ENCODE measurements around the gene MAN1C1. TPM values are rescaled to one million over a fixed set of nuclear protein-coding genes. Genes with fewer than 3 reads are reported as not detected.
"Not testable (repeated sequence)": the region's sequence is repeated elsewhere in the genome, so short reads cannot be mapped to it uniquely, and the experiment has no call there.

MAN1C1 gene
- total RNA-seq, 1 donor from 2014 or later = 6.6 TPM

DNA sequence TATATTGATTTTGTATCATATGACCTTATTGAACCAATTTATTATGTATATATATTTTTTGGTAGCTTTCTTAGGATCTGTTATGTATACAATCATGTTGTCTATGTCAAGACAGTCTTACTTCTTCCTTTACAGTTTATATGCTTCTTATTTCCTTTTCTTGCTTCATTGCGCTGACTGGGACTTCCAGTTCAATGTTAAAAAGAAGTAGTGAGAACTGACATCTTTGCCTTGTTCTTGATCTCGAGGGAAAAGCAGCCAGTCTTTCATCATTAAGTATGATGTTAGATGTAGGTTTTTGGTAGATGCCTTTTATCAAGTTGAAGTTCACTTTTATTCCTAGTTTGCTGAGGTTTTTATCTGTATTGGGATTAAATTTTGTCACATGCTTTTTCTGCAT lies 17.5 kb downstream of the MAN1C1 start:
- no peak for DNase-seq (ENCODE audit: low read depth)

DNA sequence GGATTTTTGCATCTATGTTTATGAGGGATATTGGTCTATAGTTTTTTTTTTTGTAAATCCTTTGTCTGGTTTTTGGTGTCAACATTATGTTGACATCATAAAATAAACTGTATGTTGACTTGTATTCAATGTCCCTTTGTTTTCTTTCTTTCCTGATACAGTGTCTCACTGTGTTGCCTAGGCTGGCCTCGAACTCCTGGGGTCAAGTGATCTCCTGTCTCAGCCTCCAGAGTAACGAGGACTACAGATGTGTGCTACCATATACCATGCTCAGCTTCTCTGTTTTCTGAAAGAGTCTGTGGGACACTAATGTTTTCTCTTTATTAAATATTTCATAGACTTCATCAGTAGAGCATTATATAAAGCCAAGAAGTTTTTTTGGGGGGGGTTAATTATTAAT lies 18.3 kb downstream of the MAN1C1 start:
- no peak for DNase-seq (ENCODE audit: low read depth)

DNA sequence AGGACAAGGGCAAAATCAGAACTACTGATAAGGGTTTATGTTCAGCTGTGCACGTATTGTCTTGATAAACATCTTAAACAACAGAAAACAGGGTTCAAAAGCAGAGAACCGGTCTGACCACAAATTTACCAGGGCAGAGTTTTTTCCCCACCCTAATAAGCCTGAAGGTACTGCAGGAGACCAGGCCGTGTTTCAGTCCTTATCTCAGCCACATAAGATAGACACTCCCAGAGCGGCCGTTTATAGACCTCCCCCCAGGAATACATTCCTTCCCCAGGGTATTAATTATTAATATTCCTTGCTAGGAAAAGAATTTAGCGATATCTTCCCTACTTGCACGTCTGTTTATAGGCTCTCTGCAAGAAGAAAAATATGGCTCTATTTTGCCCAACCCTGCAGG lies 19.6 kb downstream of the MAN1C1 start:
- not testable (repeated sequence) for DNase-seq (ENCODE audit: low read depth)

DNA sequence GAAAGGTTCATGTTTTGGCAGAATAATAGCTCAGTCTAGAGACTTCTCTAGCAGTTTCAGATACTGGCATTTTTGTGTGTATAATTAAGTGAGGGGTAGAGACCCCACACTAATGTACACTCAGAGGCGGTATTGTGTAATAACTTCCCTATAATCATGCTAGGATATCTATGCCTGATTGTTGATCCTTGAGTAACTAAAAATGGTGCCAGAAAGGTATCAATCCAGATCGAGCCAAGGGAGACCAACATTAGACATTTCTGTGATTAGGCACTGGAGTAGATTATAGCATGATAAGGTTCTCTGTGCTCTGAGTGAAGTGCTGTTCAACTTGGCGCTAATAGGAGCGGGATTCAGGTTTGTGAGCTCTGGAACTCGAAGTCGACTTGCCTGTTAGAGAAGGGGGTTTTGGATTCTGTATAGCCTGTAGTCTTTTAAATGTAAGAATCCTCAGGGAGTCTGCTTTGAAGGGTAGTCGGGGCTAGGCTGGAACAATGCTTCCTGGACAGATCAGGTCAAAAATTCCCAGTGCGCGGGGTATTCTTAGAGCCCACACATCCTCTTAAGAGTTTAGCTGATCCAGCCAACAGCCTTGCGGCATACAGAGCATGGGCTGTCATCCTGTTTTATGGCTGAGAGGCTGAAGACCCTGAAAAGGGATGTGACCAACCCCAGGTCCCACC lies 24.2 kb downstream of the MAN1C1 start:
- DNase-seq (ENCODE audit: low read depth) = no peak

- DNase-seq (ENCODE audit: low read depth) = no peak
Measured at GRCh38 chr1:25641329-25641725, 24.7 kb downstream of the MAN1C1 start.

DNA sequence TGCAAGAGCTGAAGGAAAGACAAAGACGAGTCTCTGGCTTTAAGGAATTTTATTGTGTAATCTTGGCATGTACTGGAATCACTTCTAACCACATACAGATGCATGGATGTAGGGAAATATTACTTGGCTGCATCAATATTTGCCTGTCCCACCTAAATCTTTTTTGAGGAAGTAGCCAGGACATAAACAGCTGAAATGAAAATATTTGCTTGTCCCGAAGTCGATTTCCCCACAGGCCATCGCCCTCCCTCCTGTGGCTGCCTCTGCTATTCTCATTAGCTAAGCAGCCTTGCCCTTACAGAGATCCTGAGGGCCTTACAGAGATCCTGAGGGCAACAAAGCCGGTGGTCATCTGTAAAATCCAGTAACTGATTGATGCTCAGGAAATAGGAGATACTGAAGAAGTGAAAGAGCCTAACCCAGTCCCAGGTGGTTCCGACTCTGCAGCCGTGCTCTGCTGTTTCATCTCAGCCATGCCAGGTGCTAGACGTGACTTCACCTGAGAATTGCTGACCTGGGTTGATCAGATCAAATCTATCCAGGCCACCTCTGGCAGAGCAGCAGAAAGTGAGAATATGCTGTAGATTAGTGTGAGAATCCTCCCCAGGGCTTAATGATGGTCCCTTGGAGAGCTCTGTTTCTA lies 25.5 kb downstream of the MAN1C1 start:
- DNase-seq (ENCODE audit: low read depth) = peak; percentile 17

DNA sequence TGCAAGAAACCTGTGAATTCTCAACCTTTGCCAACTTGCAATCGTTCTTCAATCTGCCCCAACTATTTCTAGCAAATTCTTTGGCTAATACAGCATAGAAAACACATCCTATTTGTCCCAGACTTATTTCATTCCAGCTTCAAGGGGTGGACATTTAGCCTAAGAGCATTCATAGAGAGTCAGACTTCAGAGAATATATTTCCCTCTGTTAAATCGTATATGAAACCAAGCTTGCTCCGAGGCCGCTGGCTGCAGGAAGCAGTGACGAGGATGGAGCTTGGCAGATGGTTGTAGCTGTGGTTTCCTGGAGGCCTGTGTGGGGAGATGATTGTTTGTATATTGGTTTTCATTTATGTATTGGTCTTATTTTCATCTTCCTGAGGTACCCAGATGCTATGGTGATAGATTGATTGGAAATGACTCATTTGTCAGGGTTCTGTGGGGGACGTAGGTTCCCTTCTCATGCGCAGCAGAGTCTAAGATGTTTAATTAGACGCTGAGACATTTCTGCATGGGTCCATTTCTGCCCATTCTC lies 26.1 kb downstream of the MAN1C1 start:
- DNase-seq (ENCODE audit: low read depth) = no peak

- no peak for DNase-seq (ENCODE audit: low read depth)
Measured at GRCh38 chr1:25643929-25644328, 27.3 kb downstream of the MAN1C1 start.

- DNase-seq (ENCODE audit: low read depth) = no peak
Measured at GRCh38 chr1:25644962-25645361, 28.4 kb downstream of the MAN1C1 start.

- DNase-seq (ENCODE audit: low read depth) = no peak
Measured at GRCh38 chr1:25645637-25646400, 29.2 kb downstream of the MAN1C1 start.

- no peak for DNase-seq (ENCODE audit: low read depth)
Measured at GRCh38 chr1:25647106-25647505, 30.5 kb downstream of the MAN1C1 start.

DNA sequence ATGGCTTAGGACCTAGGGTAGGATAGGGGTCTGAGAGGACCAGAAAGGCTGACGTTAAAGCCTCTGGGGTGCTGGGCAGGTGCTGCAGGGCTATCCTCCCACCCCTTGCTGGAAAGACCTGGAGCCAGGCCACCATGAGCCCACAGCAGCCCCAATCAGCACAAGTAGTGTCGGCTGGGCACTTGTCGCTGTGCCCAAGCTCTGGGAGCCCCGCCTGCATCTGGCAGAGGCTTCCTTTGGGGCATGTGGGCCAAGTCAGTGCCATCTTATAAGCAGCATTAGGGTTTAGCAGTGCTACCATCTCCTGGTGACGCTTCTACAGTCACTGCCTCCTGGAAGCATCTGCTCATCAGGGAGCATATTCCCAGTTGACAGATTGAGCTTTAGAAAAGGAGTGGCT lies 31.3 kb downstream of the MAN1C1 start:
- no peak for DNase-seq (ENCODE audit: low read depth)

DNA sequence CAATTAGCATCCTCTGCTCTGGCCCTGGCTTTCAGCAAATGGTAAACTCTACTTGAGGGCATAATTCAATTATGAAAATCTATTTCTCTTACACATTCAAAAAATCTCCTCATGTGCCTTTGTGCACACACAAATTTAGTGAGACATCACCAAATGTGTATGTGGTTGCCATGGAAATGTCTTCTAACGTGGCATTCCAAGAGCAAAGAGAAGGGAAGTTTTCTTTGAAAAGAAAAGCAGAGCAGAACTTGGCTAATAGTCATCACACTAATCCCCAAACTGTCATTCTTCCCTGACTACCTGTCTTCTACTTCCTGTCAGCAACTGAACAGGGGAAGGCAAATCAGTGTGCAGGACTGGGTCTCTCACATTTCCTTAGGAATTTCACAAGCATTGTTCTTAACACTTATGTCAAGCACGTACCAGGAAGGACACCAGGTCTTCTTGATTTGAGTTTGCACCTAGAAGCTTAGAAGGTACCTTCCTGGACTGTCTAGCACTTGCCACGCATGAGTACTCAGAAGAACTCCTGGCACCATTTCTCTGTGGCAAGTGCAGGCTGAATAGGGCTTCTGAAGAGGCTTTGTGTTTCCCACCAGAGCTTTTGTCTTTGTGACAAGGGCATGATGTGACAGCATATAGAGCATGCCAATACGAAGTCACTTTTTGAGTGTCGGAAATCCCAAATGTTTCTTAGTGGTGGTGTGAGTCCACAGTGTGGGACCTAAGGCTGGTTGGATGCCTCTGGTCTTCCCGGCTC lies 32.3 kb downstream of the MAN1C1 start:
- no peak for DNase-seq (ENCODE audit: low read depth)

DNA sequence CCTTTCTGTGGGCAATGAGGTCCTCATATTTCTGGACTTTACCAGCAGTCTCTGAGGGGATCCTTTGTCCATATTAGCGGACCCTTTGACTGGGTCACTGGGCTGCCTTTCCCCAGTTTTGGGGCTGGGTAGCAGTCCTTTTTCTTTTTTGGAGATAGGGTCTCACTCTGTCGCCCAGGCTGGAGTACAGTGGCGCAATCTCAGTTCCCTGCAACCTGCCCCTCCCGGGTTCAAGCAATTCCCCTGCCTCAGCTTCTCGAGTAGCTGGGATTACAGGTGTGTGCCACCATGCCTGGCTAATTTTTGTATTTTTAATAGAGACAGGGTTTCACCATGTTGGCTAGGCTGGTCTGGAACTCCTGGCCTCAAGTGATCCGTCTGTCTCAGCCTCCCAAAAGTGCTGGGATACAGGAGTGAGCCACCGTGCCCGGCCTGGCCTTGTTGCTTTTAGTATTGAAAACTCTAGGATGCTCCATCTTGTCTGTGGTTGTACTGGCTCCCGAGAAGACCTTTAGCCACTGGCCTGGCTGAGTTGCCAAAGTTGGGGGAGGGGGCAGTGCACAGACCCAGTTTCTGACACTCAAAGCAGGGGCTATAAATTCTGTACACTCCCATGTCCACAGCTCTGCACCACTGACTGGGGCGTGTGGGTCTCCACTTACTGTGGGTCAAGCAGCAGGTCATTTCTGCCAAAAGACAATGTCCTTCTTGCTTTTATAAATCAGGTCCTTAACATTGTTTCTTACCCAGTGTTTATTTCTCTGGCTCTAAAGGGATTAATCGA lies 33.1 kb downstream of the MAN1C1 start:
- DNase-seq (ENCODE audit: low read depth) = no peak

DNA sequence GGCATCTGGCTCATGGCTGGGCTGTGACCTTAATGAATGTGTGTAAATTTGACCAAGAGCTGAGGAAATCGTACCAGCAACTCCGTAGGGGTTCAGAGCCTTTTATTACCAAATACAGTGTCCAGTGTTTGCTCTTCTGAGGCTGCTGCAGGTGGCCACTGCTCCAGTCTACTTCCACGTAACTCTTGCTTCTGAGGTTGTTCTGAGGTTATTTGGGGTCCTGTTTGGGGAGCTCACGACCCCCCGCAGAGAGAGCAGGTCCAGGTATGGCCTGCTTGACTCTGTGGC lies 33.6 kb downstream of the MAN1C1 start:
- DNase-seq (ENCODE audit: low read depth) = no peak

DNA sequence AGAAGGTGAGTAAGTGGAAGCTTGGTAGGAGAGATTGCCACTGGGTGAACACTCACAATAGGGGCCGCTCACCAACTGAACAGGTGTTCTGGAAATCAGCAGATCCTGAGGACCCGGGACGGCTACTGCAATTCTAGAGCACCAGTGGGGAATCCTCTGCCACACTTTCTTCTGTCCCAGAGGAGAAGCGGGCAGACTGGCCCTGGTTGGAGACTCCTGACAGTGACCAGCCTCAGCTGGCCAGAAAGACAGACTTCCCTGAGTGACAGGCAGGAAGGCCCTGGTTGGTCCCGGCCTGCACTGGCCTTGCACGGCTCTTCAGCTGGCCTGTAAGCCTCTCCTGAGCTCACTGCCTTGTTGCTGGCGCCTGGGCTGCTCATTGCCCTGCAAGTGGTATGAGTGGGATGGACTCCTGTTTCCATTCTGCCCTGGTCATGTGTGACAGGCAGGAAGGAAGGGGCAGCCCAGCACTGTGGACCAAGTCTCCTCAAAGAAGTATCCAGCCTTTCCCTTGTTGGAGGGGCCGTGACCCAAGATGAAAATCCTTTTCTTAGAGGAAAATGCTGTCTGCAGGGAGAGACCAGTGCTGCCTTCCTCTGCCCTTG lies 34.5 kb downstream of the MAN1C1 start:
- DNase-seq (ENCODE audit: low read depth) = no peak

GRCh38 chr1:25651824-25652741 lies 35.5 kb downstream of the MAN1C1 start:
- DNase-seq (ENCODE audit: low read depth) = no peak

- no peak for DNase-seq (ENCODE audit: low read depth)
Measured at GRCh38 chr1:25653558-25653957, 37.0 kb downstream of the MAN1C1 start.

DNA sequence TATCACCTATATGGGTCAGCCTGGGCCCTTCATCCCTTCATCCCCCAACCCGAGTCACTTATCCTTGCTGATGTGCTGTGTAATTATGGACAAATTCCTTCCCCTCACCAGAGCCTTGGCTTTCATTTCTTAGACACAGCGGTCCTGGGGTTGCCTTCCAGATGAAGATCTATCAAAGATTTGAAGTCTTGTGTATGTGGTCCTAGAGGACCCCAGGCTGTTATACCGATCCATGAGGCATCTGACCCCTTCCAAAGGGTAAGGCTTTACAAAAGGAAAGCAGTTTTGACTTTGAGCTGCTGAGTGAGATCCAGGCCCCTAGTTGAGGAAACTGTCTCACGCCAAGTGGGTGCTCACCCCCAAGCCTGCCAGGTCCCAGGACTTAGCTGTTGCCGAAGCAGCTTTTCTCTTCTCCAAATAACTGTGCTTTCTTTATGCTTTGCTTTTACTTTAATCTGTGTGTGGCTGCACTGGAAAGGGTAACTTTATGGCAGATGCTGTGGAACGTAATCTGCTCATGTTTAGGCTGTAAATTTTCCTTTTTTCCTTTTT lies 37.6 kb downstream of the MAN1C1 start:
- no peak for DNase-seq (ENCODE audit: low read depth)
